K562 (cell line): ENCODE data around the gene TTC9C. TPM values are rescaled to one million over a fixed set of nuclear protein-coding genes. Genes with fewer than 3 reads are reported as not detected.

Source experiments
- CREB3L1 ChIP-seq: fragments of 450-650 bp; IDR thresholded peaks from 2 replicates; pipeline ENCODE4 v1.6.1; 2014; ENCODE audit warnings: low read depth, mild to moderate bottlenecking, moderate library complexity, borderline replicate concordance
- ETV5 ChIP-seq: sonication (generic); formaldehyde crosslinking; IDR thresholded peaks from 2 replicates; pipeline ENCODE4 v1.4.0; 2020; ENCODE audit warnings: low read depth, mild to moderate bottlenecking, missing genetic modification reagents
- MAFG ChIP-seq: fragments of 450-650 bp; conservative IDR thresholded peaks from 2 replicates; pipeline ENCODE4 v1.6.1; 2016; ENCODE audit warnings: missing genetic modification characterization, missing compliant biosample characterization
- PHF8 ChIP-seq: fragments of 200-600 bp; sonication (generic); IDR thresholded peaks from 2 replicates; pipeline ENCODE4 v1.6.1; 2012; ENCODE audit warnings: mixed run types, mild to moderate bottlenecking, inconsistent platforms, low read length, moderate library complexity, borderline replicate concordance
- POLR2A ChIP-seq: fragments of 450-650 bp; conservative IDR thresholded peaks from 2 replicates; pipeline ENCODE4 v1.6.1; 2016
- TCF3 ChIP-seq: sonication (generic); formaldehyde crosslinking; IDR thresholded peaks from 2 replicates; pipeline ENCODE4 v1.4.0; 2020; ENCODE audit warnings: mild to moderate bottlenecking, missing genetic modification reagents
- polyA plus RNA-seq, 8 experiments: library from polyadenylated mRNA; depleted of rRNA in 4 of 8; stranded (reverse) in 5 of 8; unstranded in 3 of 8; fragments of >200 nt; fragmentation: Nextera tagmentation in 2 of 8; fragmentation: Illumina TruSeq in 1 of 8; extraction: Ambion mirVana in 2 of 8; extraction: Trizol in 1 of 8; gene quantifications; 2 replicates each; pipeline versions ENCODE4 v1.2.1 to v1.2.3, GENCODE V29; 2011 to 2014; ENCODE audit warnings: inconsistent platforms in 1 of 8, missing spikeins in 1 of 8
- total RNA-seq, 7 experiments: library from RNA; depleted of rRNA in 6 of 7; stranded (reverse); fragments of >200 nt in 6 of 7; fragmentation: Illumina TruSeq in 2 of 7; extraction: Trizol in 2 of 7; gene quantifications; 2 replicates each; pipeline versions ENCODE4 v1.2.1 to v1.2.3, GENCODE V29; 2011 to 2021; ENCODE audit warnings: low replicate concordance in 1 of 7
- TF ChIP-seq, protein P1 (sequence below), 2 experiments: fragments of 450-650 bp in 1 of 2; sonication (generic) in 1 of 2; formaldehyde crosslinking in 1 of 2; IDR thresholded peaks; 2 replicates each; pipeline versions ENCODE4 v1.7.1 to v1.9.0; 2016 to 2022; ENCODE audit warnings: inconsistent platforms in 1 of 2, mild to moderate bottlenecking in 1 of 2, missing genetic modification reagents in 1 of 2
- TF ChIP-seq, protein P2 (sequence below): fragments of 250-450 bp; sonication (Bioruptor Pico); IDR thresholded peaks from 2 replicates; pipeline ENCODE4 v1.9.0; 2021; ENCODE audit warnings: mild to moderate bottlenecking, inconsistent platforms
- TF ChIP-seq, protein P3 (sequence below): fragments of 450-650 bp; formaldehyde crosslinking; IDR thresholded peaks from 2 replicates; pipeline ENCODE4 v1.4.0; 2022; ENCODE audit warnings: mild to moderate bottlenecking, moderate library complexity

Gene TTC9C
- total and polyA plus RNA-seq, 9 of the 15 experiments (the other 6 are each of a cell fraction or from before 2014, with no cell fraction given) = 32.8 to 59.0 (median 37.1) TPM

- TF ChIP-seq, protein P1, sequence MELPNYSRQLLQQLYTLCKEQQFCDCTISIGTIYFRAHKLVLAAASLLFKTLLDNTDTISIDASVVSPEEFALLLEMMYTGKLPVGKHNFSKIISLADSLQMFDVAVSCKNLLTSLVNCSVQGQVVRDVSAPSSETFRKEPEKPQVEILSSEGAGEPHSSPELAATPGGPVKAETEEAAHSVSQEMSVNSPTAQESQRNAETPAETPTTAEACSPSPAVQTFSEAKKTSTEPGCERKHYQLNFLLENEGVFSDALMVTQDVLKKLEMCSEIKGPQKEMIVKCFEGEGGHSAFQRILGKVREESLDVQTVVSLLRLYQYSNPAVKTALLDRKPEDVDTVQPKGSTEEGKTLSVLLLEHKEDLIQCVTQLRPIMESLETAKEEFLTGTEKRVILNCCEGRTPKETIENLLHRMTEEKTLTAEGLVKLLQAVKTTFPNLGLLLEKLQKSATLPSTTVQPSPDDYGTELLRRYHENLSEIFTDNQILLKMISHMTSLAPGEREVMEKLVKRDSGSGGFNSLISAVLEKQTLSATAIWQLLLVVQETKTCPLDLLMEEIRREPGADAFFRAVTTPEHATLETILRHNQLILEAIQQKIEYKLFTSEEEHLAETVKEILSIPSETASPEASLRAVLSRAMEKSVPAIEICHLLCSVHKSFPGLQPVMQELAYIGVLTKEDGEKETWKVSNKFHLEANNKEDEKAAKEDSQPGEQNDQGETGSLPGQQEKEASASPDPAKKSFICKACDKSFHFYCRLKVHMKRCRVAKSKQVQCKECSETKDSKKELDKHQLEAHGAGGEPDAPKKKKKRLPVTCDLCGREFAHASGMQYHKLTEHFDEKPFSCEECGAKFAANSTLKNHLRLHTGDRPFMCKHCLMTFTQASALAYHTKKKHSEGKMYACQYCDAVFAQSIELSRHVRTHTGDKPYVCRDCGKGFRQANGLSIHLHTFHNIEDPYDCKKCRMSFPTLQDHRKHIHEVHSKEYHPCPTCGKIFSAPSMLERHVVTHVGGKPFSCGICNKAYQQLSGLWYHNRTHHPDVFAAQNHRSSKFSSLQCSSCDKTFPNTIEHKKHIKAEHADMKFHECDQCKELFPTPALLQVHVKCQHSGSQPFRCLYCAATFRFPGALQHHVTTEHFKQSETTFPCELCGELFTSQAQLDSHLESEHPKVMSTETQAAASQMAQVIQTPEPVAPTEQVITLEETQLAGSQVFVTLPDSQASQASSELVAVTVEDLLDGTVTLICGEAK (IDR thresholded peaks at IDR 0.05) = peak; percentile 95
- TF ChIP-seq, protein P1 (CRISPR knock-in tag; IDR thresholded peaks at IDR 0.05) = no peak
- TF ChIP-seq CREB3L1 (no peak; the same call in 1 of the 2 replicates), MAFG (tag) (no peak), TCF3 (CRISPR knock-in tag) (no peak), PHF8 (peak; percentile 93; the same call in 1 of the 2 replicates), POLR2A (peak; percentile 98), ETV5 (CRISPR knock-in tag) (no peak)
- TF ChIP-seq, protein P2, sequence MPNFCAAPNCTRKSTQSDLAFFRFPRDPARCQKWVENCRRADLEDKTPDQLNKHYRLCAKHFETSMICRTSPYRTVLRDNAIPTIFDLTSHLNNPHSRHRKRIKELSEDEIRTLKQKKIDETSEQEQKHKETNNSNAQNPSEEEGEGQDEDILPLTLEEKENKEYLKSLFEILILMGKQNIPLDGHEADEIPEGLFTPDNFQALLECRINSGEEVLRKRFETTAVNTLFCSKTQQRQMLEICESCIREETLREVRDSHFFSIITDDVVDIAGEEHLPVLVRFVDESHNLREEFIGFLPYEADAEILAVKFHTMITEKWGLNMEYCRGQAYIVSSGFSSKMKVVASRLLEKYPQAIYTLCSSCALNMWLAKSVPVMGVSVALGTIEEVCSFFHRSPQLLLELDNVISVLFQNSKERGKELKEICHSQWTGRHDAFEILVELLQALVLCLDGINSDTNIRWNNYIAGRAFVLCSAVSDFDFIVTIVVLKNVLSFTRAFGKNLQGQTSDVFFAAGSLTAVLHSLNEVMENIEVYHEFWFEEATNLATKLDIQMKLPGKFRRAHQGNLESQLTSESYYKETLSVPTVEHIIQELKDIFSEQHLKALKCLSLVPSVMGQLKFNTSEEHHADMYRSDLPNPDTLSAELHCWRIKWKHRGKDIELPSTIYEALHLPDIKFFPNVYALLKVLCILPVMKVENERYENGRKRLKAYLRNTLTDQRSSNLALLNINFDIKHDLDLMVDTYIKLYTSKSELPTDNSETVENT = 0 out of 2 replicates have a peak, but pooled peaks have one; percentile 7
- TF ChIP-seq, protein P3, sequence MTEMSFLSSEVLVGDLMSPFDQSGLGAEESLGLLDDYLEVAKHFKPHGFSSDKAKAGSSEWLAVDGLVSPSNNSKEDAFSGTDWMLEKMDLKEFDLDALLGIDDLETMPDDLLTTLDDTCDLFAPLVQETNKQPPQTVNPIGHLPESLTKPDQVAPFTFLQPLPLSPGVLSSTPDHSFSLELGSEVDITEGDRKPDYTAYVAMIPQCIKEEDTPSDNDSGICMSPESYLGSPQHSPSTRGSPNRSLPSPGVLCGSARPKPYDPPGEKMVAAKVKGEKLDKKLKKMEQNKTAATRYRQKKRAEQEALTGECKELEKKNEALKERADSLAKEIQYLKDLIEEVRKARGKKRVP (CRISPR knock-in tag) = no peak
These were observed 25.7 kb downstream of the TTC9C start, which contains the start of gene ZBTB3 (continued) for GRCh38 chr11:62753736-62754603.
